Stimulated activated CD4-positive, alpha-beta T cell treated with anti-CD3 and anti-CD28 coated beads, TNF-alpha, amount 100 ng/mL, for 24 hours (primary cell): Measurements from ENCODE around the gene REEP6.
"Not testable (repeated sequence)": the region's sequence is repeated elsewhere in the genome, so short reads cannot be mapped to it uniquely, and the experiment has no call there.

Source experiments
- DNase-seq, 3 experiments: peaks; one replicate each; pipeline ENCODE4 v3.0.0-alpha.2; 2020; ENCODE audit warnings: low read depth in 3 of 3

REEP6 gene

DNA sequence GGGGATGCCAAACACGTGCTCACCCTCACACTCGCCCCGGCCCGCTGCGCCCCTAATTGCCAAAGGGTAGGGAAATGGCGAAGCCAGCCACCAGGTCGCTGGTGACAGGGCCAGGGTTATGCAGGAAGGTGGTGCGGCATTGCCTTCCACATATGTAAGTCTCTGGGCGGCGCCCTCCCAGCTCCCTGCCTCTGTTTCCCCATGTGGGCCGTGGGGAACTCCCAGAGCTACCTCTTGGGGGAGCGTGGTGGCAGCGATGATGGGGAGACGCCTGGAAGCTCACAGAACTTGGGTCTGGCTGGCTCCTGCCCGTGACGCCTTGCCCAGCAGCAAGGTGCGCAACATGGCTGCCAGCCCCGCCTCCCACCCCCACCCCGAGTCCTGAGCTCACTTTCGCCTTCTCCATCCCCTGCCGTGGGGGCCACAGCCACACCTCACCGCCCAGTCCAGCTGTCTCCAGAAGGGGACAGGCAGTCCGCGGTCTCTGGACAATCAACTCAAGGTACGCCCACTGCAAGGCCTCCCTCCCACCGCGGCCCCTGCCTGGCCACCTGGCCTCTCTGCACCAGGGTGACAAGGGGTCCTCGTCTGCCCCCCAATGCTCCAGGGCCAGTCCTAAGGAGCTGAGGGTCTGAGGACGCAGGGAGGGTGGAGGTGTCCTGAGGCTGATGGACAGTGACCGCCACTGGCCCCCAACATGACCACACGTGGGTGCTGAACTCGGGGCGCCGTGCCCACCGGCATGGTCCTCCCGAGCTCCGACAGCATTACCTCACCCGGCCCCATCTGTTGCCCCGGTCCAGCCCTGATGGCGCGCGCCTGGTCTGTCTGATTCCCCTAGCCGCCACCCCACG, 18.5 kb upstream of the REEP6 start:
- no peak for DNase-seq

DNA sequence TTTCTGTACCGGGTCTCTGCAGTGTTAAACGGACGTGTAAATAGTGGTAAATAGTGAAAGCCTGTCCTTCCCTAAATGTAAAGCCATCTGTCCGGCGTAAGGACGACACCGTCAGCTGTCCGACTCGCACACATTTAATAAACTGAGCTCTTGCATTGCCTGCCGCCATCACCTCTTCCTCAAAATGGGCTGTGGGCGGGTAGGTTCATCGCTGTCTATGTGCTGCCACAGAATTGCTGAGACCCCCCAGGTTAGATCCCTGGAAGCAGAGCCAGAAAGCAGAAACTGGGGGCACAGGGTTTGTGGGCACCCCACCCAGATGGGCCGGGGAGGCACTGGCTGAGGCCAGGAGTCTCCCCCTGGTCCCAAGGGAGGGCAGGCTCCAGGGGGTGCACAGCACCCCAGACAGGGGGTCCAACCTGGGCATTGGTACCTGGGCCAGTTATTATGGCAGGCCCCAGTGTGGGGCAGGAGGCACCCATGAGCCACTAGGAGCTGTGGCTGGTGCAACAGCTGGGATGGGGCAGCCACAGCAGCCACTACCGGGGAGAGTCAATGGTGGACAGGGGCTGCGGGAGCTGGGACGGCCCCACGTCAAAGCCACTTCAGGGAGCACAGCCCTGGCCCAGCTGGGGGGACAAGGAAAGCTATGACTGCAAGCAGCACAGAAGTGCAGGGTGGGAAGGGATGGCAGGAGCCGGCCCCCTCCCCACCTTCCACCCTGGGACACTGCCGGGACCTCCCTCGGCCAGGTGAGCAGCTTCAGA, 17.7 kb upstream of the REEP6 start:
- DNase-seq = no peak

DNA sequence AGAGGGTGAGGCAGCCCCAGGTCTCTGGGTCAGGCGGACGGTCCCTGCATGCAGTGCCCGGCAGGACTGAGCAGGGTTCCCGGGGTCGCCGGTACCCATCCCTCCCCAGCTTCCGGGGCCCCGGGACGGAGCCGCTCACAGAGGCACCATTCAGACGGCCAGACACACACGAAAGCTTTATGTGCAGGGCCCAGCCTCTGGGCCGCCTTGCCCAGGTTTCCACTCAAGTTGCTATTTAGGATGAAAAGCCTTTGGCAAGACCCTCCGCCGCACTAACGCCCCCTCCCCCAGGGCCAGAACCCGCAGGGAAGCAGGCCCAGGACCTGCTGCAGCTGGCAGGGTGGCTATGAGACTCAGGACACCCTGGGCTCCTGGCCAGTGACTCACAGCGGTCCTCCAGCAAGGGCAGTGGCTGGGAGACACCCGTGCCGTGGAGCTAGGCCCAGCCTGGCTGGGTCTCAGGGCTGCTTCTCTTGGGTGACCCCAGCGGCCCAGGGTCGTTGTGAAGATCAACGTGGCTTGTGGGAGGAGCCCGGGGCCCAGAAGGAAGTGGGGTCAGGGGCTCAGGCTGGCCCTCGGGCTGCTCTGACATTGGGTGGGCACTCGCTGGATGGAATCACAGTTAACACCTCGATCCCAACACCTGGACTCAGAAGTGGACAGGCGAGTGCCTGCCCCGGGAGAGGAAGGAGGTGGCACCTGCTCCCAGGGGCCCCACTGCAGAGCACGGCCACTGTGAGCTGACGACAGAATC, 16.8 kb upstream of the REEP6 start:
- DNase-seq = no peak

DNA sequence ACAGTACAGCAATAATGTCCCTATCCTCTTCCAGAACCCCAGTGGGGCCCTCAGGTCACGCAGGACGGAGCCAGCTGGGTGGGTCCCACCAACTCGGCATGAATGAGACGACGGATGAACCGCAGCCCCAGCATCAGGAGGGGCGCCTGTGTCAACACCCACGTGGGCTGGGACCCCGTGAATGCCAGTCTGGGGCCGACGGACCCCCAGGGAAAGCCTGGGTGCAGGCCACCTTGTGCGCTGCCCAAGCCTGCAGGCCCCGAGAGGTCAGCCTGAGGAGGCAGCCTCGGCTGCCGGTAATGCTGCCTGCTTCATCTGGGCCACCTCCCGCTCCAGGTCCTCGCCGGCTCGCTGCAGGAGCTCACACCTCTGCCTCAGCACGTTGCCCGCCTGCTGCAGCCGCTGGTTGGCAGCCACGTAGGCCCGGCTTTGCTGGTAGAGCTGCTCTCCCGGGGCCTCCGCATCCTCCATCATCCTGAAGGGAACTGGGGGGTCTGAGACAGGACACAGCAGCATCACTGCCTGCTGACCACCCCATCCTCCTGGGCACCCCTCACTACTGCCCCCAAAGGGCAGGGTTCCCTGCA, 16.1 kb upstream of the REEP6 start:
- DNase-seq = no peak

DNA sequence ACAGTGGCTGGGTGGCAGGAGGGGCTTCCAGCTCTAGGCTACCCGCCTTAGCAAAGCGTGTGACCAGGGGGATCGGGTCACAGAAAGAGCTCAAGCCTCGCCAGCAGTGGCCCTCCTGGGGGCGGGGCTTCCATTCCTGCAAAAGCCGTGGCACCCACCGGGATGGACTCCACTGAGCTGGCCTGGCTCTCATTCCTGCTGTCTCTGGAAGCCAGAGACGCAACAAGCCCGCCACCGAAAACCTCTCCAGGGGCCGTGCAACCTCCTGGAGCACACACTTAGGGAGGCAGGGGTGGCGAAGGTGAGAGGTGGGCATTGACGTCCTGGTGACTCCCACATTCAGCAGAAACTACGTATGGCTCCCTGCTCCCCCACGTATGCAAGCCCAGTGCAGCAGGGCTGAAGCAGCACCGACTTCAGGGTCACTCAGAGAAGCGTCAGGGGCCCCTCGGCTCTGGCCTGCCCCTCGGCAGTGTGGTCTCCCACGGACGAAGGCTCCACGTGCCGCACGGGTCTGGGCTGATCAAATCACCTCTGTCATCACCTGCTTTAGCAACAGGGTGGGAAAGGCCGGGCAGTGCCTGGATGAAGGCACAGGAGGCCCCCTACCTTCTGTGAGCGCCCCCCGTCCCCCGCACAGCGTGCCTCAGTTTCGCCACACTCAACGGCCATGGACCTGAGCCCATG, 15.1 kb upstream of the REEP6 start:
- no peak for DNase-seq

DNA sequence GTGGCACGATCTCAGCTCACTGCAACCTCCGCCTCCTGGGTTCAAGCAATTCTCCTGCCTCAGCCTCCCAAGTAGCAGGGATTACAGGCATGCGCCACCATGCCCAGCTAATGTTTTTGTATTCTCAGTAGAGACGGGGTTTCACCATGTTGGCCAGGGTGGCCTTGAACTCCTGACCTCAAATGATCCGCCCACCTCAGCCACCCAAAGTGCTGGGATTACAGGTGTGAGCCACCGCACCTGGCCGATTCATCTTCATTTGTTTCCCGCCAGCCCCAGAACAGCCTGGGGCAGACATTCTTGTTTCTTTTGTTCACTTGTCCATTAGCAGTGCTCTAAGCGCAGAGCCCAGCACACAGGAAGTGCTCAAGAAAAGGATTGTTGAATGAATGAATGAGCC, 13.9 kb upstream of the REEP6 start:
- not testable (repeated sequence) for DNase-seq

DNA sequence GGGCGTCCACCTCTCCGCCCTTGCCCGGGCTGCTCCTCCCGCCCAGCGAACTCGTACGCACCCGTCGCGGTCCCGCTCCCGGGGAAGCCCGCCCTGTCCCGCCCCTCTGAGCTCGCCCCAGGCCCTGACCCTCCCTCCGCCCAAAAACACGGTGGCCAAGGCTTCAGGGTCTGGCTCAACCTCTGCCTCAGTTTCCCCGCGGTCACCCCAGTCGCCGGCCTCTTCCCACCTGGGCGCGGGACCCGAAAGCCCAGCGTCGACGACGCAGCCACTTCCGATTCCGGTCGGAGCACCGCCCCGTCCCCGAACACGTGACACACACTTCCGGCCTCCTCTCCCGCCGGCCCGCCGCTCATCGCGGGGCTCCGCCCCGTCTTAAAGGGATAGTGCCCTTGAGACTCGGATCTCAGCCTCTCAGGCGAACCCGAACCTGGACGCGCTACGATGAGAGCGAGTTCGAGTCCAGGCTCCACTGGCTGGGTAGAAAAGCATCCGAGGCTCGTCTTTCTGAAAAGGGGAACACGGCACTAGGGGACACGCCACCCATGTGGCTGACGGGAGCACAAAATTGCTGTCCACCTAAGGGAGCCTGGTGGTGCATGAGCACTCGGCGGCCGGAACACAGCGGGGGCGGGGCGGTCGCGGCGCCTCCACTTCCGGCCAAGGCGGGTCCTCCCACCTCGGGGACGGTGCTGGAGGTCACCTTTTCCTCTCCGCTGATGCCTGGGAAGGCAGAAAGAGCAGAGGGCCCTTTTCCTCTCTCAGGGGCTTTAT, 11.9 kb upstream of the REEP6 start, which contains the start of gene C19orf25:
Gene C19orf25 (minus strand): TSS at position 282 of the 774 bp plus-strand sequence. CDS start 312 bp downstream, outside the sequence.
- peak; percentile 85 to 93 (median 86) for DNase-seq

DNA sequence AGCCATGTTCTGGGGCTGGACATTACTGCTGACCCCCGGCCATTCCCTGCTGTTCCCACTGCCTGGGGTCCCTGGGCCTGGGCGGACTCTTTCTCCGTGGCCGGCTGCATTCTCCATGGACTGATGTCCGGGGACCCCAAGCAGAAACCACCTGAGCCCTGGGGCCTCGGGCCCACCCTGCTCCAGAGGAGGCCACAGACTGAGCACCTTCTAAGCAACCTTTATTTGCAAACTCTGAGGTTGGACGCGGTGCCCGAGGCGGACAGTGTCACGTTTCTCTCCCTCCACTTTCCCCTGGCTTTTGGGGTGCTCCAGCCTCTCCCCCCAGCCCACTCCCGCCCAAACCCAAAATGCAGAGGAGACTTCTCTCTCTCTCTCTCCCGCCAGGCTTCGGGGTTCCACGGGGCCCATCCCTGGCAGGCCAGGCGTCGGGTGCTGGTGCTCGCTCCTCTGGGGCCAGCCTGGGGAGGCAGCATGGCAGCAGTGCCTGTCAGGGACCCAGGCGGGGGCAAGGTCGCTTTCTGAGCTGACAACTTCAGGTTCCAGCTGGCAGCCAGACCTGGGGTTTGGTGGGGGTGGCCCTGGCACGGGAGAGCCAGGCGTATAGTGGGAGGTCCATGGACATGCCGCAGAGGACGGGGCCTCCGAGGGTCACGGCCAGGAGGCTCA, 9.6 kb upstream of the REEP6 start:
- DNase-seq = no peak

DNA sequence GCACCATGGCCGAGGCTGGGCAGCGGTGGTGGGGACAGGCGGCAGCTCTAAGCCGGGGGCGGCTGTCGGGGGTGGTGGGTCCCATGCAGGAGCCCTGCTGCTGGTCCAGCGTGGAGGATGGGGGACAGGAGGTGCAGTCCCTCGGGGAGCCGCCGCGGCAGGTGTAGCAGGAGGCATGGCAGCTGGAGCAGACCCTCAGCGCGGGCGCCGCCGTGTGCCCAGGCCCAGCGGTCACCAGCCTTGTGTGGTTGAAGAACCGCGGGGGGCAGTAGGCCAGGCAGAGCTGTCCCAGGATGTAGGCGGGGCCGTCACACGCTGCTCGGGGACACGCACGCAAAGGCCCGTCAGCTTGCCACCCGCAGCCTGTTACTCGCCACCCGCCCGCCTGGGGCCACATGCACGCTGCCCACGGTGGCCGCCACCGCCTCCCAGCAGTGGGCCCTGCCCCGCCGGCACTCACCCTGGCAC, 9.1 kb upstream of the REEP6 start:
- no peak for DNase-seq

DNA sequence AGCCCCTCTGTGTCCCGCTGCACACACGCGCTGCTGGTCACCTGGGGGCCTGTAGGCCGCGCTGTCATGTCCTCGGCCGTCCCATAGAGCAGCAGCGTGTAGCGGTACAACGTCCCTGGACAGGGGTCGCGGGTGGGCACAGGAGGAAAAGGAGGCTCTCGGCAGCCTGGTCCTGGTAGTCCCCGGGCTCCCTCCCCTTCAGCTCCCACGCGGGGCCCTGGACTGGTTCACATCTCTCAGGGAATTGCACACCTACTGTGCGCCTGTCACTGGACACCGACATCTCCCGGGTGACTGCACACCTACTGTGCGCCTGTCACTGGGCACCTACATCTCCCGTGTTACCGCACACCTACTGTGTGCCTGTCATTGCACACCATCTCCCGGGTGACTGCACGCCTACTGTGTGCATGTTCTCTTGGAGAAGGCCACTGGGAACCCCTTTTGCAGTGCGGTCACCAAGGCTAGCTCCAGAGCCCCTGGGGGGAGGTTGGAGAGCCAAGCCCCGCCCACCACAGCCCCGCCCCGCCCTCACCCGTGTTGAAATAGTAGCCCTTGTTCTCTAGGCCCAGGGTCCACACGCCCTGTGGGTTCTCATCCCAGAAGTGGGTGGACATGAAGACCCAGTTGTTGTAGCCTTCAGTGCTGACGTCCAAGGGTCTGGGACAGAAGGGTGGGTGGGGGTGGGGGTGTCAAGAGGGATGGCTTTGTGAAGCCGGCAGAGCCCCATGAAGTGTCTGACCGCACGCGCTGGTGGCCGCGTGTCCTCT, 8.4 kb upstream of the REEP6 start:
- DNase-seq = no peak

DNA sequence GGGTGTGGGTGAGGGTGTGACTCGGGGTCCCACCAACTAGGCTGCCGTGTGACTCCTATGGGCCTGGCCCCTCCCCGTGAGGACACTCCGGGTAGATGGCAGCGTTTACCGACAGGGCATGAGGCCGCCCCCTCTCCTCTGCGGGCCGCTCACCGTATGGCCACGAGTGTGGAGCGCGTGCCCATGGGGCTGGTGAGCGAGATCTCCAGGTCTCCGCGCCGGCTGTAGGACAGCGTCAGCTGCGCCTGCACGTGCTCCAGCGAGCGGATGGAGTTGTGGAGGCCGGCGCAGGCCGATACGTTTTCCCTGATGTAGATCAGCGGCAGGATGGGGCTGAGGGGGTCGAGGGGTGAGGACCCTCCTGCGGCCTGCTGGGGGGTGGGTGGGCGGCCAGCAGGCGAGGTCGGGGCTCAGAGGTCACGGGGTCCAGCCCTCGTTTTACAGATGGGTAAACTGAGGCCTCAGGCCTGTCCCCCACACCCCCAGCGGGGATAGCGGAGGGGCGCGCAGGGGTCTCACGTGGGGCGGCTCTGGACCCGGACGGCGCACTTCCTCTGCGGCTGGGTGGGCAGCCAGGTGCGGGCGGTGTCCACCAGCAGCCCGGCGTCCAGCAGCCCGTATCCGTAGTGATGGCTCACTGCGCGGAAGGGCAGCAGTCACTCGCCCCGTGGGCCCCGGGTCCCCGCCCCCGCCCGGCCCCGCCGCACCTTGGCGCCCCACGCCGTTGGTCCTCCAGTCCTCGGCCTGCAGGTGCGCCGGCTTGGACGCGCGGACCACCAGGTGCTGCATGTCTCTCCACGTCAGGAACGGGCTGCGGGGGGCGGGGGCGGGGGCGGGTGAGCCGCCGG, 7.6 kb upstream of the REEP6 start:
- no peak for DNase-seq

DNA sequence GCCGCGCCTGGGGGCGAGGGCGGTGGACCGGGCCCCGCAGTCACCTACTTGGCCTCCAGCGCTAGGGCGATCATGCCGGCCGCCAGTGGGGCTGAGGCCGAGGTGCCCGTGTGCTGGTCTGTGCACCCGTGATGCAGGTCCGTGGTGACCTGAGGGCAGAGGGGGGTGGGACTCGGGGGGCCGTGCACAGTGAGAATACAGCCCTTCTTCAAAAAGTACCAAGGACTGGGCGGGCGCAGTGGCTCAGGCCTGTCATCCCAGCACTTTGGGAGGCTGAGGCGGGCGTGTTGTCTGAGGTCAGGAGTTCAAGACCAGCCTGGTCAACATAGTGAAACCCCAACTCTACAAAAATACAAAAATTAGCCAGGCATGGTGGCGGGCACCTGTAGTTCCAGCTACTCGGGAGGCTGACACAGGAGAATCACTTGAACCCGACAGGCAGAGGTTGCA, 7.0 kb upstream of the REEP6 start:
- no peak for DNase-seq

DNA sequence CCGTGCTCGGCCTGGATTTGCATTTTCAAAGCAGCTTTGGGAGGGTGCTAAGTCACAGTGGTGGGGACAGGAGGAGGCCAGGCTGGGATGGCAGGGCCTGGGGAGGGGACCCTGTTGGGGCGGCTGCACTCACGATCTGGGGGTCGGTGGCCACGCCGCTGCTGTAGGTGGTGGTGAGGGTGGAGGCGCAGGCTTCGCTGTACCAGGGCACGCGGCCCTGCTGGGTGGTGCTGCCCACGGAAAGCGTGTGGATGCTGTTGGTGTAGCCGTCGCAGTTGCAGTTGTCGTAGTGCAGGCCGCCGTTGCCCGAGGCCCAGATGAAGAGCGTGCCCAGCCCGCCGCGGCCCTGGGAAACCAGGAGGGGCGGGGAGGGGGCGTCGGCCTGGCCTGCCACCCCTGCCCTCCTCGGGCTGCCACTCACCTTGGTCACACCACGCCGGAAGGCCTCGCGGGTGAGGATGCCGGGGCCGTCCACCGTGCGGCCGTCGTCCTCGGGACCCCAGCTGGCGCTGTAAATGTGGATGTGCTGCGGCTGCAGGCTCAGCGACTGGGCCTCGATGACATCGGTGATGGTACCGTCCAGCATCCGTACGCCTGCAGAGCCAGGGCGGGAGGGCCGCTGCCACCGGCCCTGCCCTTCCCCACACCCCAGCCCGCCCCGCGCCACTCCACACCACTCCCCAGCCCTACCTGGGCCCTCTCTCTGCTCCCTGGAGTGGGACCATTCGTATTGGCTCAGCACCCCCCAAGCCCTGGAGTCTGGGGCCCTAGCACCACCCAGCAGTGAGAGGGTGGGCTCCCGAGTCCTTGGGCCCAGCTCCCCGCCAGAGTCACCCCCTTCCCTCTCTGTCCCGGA, 4.0 kb upstream of the REEP6 start:
- DNase-seq = no peak

DNA sequence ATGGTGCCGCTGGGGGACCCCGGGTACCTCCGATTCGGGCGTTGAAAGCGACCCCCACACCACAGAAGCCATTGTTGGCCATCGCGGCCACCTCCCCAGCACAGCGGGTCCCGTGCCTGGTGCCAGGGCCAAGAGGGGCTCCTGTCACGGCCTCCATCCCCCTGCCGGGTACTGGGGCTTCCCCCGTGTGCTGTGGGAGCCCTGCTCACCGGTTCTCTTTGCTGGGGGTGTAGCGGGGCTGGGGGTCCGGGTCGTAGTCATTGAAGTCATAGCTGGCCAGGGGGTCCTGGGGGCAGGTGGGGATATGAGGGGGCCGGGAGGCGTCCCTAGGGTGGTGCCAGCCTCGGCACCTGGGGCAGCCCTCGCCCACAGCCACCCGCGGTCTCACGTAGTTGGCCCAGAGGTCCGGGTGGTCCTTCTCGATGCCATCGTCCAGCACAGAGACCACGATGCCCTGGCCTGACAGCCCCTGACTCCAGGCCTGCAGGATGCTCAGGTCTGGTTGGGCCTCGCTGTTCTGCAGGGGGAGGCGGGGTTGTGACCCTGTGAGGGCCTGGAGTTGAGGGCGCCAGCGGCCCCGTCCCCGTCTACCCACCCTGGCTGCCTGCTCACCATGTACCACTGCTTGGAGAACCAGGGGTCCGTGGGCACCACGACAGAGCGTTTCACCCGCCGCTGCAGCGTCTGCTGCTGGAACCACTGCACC, 3.3 kb upstream of the REEP6 start:
- no peak for DNase-seq

DNA sequence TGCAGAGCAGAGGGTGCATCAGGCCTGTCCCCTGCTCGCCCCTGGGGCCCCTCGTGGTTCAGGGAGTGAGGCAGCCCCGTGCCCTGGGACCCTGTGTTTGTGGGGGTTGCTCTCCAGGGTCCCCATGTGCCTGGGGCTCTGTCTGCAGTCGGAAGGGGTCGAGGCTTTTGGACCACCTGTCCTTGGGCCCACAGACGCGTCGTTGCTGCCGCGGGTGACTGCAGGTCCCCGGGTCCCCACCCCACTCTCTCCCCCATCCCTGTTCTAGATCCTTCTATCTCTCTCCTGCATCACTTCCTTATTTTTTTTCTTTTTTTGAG, 2.7 kb upstream of the REEP6 start:
- no peak for DNase-seq

DNA sequence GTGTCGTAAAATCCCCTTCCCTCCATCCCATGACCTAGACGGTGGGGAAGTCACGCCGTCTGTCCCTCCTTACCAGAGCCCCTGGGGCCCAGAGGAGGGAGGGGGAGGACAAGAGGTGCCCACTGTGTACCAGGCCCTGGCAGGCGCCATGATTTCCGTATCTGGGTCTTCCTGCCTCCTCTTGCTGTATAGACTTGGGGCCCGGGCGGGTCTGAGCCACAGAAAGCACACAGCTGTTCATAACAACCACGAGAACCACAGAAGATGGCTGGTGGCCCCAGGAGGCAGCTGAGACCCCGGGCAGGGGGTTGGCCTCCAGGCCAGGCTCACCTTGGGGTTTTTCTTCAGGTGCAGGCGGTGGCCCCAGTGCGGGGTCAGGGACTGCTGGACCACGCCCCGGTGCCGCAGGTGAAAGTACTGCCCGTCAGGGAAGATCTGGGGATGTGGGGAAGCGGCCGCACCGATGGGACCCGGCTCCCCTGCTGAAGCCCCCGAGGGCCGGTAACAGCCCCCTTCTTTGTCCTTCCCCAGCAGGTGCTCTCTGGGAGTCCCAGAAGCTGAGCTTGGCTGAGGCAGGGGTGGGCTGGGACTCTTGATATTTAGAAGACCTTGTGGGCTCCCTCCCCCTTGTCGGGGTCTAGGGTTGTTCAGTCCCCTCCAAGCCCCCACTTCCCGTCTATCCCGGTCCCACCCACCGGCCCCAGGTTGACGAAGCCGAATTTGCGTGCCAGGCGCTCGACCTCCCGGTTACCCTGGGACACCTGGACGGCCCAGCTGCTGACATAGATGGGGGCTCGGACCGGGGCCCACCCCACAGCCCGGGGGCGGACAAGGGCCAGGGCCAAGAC, 1.3 kb upstream of the REEP6 start:
- DNase-seq = no peak
